ENCODE measurements around the gene VPREB1.
"Not testable (repeated sequence)": the region's sequence is repeated elsewhere in the genome, so short reads cannot be mapped to it uniquely, and the experiment has no call there.

GRCh38 chr22:22287106-22287626 is 42.6 kb downstream of the VPREB1 start:
- TF ChIP-seq POLR2AphosphoS5 (IDR thresholded peaks at IDR 0.05; ENCODE audit: insufficient read depth in 1 of 2, low read depth in 1 of 2): not testable (repeated sequence)
- TF ChIP-seq, protein P1, sequence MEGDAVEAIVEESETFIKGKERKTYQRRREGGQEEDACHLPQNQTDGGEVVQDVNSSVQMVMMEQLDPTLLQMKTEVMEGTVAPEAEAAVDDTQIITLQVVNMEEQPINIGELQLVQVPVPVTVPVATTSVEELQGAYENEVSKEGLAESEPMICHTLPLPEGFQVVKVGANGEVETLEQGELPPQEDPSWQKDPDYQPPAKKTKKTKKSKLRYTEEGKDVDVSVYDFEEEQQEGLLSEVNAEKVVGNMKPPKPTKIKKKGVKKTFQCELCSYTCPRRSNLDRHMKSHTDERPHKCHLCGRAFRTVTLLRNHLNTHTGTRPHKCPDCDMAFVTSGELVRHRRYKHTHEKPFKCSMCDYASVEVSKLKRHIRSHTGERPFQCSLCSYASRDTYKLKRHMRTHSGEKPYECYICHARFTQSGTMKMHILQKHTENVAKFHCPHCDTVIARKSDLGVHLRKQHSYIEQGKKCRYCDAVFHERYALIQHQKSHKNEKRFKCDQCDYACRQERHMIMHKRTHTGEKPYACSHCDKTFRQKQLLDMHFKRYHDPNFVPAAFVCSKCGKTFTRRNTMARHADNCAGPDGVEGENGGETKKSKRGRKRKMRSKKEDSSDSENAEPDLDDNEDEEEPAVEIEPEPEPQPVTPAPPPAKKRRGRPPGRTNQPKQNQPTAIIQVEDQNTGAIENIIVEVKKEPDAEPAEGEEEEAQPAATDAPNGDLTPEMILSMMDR (IDR thresholded peaks at IDR 0.05): not testable (repeated sequence)
